ENCODE measurements around the gene PLEKHB1.

The PLEKHB1 gene

GRCh38 chr11:73693899-73694525 lies 47.6 kb downstream of the PLEKHB1 start:
- no peak for DNase-seq

- DNase-seq, result no peak
Measured at GRCh38 chr11:73705053-73705452, 58.7 kb downstream of the PLEKHB1 start.

DNA sequence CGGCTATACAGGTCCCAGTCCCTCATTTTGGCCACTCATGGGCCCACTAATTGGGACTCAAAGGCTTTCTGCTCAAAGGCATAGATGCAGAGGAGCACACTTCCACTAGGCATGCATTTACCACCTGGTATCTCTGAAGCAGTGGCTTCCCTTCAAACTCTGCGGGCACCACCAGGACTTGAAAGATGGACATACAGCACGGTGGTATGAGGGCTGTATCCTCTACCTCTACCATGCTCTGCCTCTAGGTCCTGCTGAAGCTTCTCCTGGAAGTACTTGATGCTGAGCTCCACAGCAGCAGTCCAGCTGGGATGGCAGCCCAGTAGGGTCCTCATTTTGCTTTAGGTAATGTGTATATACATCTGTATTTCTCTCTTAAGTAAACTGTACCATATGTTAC lies 64.6 kb downstream of the PLEKHB1 start:
- DNase-seq, result no peak

All from stimulated activated naive CD4-positive, alpha-beta T cell (primary cell).